Activated naive CD8-positive, alpha-beta T cell treated with anti-CD3 and anti-CD28 coated beads, Interleukin-2, amount 10 ng/mL, durations not matched to agents 7 days and 5 days (primary cell): ENCODE data around the gene FAM186B. TPM values are rescaled to one million over a fixed set of nuclear protein-coding genes. Genes with fewer than 3 reads are reported as not detected.
A peak's percentile ranks its signal among the peaks of the same experiment; 100 is the strongest.

ENCODE experiments used
- ATAC-seq: fragments of 150-1000 bp; cut with Tn5 transposase; one replicate; pipeline ENCODE4 v1.10.0; 2021; ENCODE audit warnings: low read depth, moderate library complexity
- POLR2A ChIA-PET: fragments of 350-600 bp; sonication (Branson Sonifier 250); formaldehyde crosslinking; loops from one replicate; lab custom pipeline; 2021; ENCODE audit warnings: antibody characterized with exemption; lab: Charles Lee
- DNase-seq: peaks from one replicate; pipeline ENCODE4 v3.0.0; 2021
- H3K27ac Mint-ChIP-seq: one replicate; pipeline ENCODE4 v1.8.0; 2022; ENCODE audit warnings: mild to moderate bottlenecking, mixed read lengths
- H3K27me3 Mint-ChIP-seq: one replicate; pipeline ENCODE4 v1.8.0; 2022; ENCODE audit warnings: mild to moderate bottlenecking, moderate library complexity, mixed read lengths
- H3K36me3 Mint-ChIP-seq: one replicate; pipeline ENCODE4 v1.8.0; 2021; ENCODE audit warnings: mild to moderate bottlenecking, mixed read lengths
- H3K4me1 Mint-ChIP-seq: one replicate; pipeline ENCODE4 v1.8.0; 2021; ENCODE audit warnings: mixed read lengths
- H3K4me3 Mint-ChIP-seq: one replicate; pipeline ENCODE4 v1.8.0; 2022; ENCODE audit warnings: mild to moderate bottlenecking, moderate library complexity, mixed read lengths
- H3K9me3 Mint-ChIP-seq: one replicate; pipeline ENCODE4 v1.8.0; 2021; ENCODE audit warnings: mixed read lengths
- total RNA-seq, 2 experiments: library from RNA; stranded (reverse); gene quantifications; one replicate each; pipeline ENCODE4 v1.2.3, GENCODE V29; 2021

The FAM186B gene
- total RNA-seq, 2 experiments from 2014 or later, result 0.11 to 0.20 TPM

- Mint-ChIP-seq H3K4me1 (peaks cover 29% of the 10 kb centered on the region), H3K4me3 (no peak overlapping the region), H3K36me3 (peaks cover 24% of the 10 kb centered on the region), H3K9me3 (no peaks in the 10 kb centered on the region), H3K27ac (peak overlapping the region; percentile 87), H3K27me3 (no peaks in the 10 kb centered on the region)
- ATAC-seq, result no peak
- DNase-seq, result no peak
- POLR2A ChIA-PET, result interaction anchor here (0.6 to 2.2 kb wide), 11 partner anchors 8 to 1593 kb away, joined by 3 to 19 read pairs (median 3); partner anchors contain the start of genes BCDIN3D, FMNL3 and TMBIM6
Observed at GRCh38 chr12:49645146-49646039, 40.0 kb upstream of the FAM186B start.

GRCh38 chr12:49644620-49644994, 39.2 kb upstream of the FAM186B start:
- peak; percentile 83 for DNase-seq
- Mint-ChIP-seq H3K36me3 (peaks cover 20% of the 10 kb centered on the region), H3K27ac (peak overlapping the region; percentile 87), H3K27me3 (no peaks in the 10 kb centered on the region), H3K4me1 (peaks cover 26% of the 10 kb centered on the region), H3K4me3 (peak overlapping the region; percentile 26), H3K9me3 (no peaks in the 10 kb centered on the region)
- POLR2A ChIA-PET, result interaction anchor here (0.6 to 2.2 kb wide), 8 partner anchors 9 to 1594 kb away, joined by 3 to 19 read pairs (median 5); partner anchors contain the start of genes FMNL3 and TMBIM6
- ATAC-seq, result peak; percentile 92

- ATAC-seq, result peak; percentile 5
- Mint-ChIP-seq H3K36me3 (peaks cover 18% of the 10 kb centered on the region), H3K4me1 (peaks cover 30% of the 10 kb centered on the region), H3K4me3 (no peak overlapping the region), H3K27ac (peak overlapping the region; percentile 87), H3K9me3 (no peaks in the 10 kb centered on the region), H3K27me3 (no peaks in the 10 kb centered on the region)
- no peak for DNase-seq
- POLR2A ChIA-PET, result interaction anchor here (0.7 to 2.2 kb wide), 5 partner anchors 19 to 98 kb away, joined by 3 to 19 read pairs (median 6); partner anchors contain the start of genes FMNL3 and TMBIM6
Observed at GRCh38 chr12:49643961-49644619, 38.7 kb upstream of the FAM186B start.

GRCh38 chr12:49643135-49643534, 37.7 kb upstream of the FAM186B start:
- DNase-seq (no peak), ATAC-seq (no peak)
- Mint-ChIP-seq H3K27me3 (no peaks in the 10 kb centered on the region), H3K4me3 (no peak overlapping the region), H3K4me1 (peaks cover 22% of the 10 kb centered on the region), H3K9me3 (no peaks in the 10 kb centered on the region), H3K27ac (no peak overlapping the region), H3K36me3 (peaks cover 12% of the 10 kb centered on the region)
- POLR2A ChIA-PET, result interaction anchor here (0.6 to 1.7 kb wide), 3 partner anchors 28 to 61 kb away, joined by 3 to 6 read pairs (median 6); no protein-coding TSS in a partner anchor

GRCh38 chr12:49642370-49642802, 36.9 kb upstream of the FAM186B start:
- H3K4me3 Mint-ChIP-seq, result no peak overlapping the region
- H3K4me1 Mint-ChIP-seq, result peaks cover 16% of the 10 kb centered on the region
- POLR2A ChIA-PET, result no interaction called here
- H3K27me3 Mint-ChIP-seq, result no peaks in the 10 kb centered on the region
- H3K27ac Mint-ChIP-seq, result no peak overlapping the region
- no peak for DNase-seq
- H3K36me3 Mint-ChIP-seq, result peaks cover 10% of the 10 kb centered on the region
- H3K9me3 Mint-ChIP-seq, result no peaks in the 10 kb centered on the region
- no peak for ATAC-seq

DNA sequence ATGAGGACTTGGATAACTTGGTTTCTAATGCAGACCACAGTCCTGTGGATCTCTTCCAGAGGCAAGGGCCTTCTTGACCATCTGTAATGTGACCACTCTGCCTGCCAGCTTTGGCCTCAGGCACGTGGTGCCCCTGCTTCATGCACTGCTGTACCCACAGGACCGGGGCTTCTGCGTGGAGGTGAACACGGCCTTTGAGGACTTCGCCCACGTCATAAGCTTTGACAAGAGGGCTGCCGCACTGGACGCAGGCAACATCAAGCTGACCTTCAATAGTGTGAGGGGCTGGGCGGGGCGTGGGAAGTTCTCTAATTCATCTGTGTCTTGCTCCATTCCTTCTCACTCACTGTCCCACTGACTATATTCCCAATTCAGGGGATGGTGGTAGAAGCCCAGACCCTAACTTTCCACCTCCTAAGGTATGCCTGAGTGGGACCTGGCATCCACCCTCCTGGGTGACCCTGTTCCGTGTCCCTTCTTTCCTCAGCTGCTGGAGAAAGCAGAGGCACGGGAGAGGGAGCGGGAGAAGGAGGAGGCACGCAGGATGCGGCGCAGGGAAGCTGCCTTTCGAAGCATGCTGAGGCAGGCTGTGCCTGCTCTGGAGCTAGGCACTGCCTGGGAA, 36.4 kb upstream of the FAM186B start:
- Mint-ChIP-seq H3K4me1 (peaks cover 21% of the 10 kb centered on the region), H3K4me3 (no peak overlapping the region), H3K27me3 (no peaks in the 10 kb centered on the region), H3K27ac (no peak overlapping the region), H3K36me3 (peaks cover 10% of the 10 kb centered on the region), H3K9me3 (no peaks in the 10 kb centered on the region)
- no peak for DNase-seq
- POLR2A ChIA-PET, result interaction anchor here (1.2 kb wide), 1 partner anchor 9 kb away, joined by 3 read pairs; no protein-coding TSS in a partner anchor
- no peak for ATAC-seq

GRCh38 chr12:49636979-49637755, 31.7 kb upstream of the FAM186B start:
- POLR2A ChIA-PET, result interaction anchor here (0.8 to 1.9 kb wide), 5 partner anchors 13 to 104 kb away, joined by 3 to 10 read pairs (median 5); partner anchors contain the start of genes PRPF40B and TMBIM6
- ATAC-seq (peak; percentile 90), DNase-seq (no peak)
- Mint-ChIP-seq H3K4me3 (no peak overlapping the region), H3K36me3 (peaks cover 7% of the 10 kb centered on the region), H3K27me3 (no peaks in the 10 kb centered on the region), H3K9me3 (no peaks in the 10 kb centered on the region), H3K27ac (peak overlapping the region; percentile 42), H3K4me1 (peaks cover 19% of the 10 kb centered on the region)

DNA sequence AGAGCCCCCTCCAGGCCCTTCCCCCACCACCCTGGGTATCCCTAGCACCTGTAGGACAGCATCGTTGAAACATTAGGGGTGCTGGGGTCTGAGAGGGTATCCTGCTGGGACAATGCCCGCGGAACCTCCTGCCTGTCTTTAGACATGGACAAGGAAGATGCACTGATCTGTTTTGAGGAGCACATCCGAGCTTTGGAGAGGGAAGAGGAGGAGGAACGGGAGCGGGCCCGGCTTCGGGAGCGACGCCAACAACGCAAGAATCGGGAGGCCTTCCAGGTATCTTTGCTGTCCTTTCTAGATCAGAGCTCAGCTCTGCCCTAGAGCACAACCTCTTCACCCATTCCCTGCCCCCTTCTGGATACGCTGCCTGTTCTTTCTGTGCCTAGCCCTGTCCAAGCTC, 31.1 kb upstream of the FAM186B start:
- H3K27me3 Mint-ChIP-seq, result no peaks in the 10 kb centered on the region
- H3K36me3 Mint-ChIP-seq, result peaks cover 7% of the 10 kb centered on the region
- POLR2A ChIA-PET, result interaction anchor here (0.8 to 1.5 kb wide), 3 partner anchors 13 to 105 kb away, joined by 3 to 10 read pairs (median 3); partner anchors contain the start of gene TMBIM6
- ATAC-seq (no peak), DNase-seq (no peak)
- H3K27ac Mint-ChIP-seq, result no peak overlapping the region
- H3K4me1 Mint-ChIP-seq, result peaks cover 19% of the 10 kb centered on the region
- H3K4me3 Mint-ChIP-seq, result no peak overlapping the region
- no peaks in the 10 kb centered on the region for H3K9me3 Mint-ChIP-seq

- ATAC-seq (no peak), DNase-seq (no peak)
- no peaks in the 10 kb centered on the region for H3K27me3 Mint-ChIP-seq
- peaks cover 19% of the 10 kb centered on the region for H3K4me1 Mint-ChIP-seq
- POLR2A ChIA-PET, result interaction anchor here (0.6 to 1.5 kb wide), 2 partner anchors 106 to 148 kb away, joined by 3 to 10 read pairs; partner anchors contain the start of gene TMBIM6
- H3K36me3 Mint-ChIP-seq, result peaks cover 6% of the 10 kb centered on the region
- no peak overlapping the region for H3K4me3 Mint-ChIP-seq
- H3K27ac Mint-ChIP-seq, result no peak overlapping the region
- no peaks in the 10 kb centered on the region for H3K9me3 Mint-ChIP-seq
Observed at GRCh38 chr12:49635656-49636055, 30.2 kb upstream of the FAM186B start.

DNA sequence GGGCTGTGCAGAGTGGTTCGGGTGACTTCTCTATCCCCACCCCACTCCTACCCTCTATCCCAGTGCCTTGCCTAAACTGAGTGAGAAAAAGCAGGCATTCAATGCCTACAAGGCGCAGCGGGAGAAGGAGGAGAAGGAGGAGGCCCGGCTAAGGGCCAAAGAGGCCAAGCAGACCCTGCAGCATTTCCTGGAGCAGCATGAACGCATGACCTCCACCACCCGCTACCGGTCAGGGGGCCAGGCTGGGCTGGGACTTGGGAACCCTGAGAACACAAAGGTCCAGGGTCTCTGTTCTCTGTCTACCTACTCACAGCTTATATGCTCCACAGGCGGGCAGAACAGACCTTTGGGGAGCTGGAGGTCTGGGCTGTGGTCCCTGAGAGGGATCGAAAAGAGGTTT, 29.6 kb upstream of the FAM186B start:
- Mint-ChIP-seq H3K27ac (no peak overlapping the region), H3K4me1 (peaks cover 19% of the 10 kb centered on the region), H3K27me3 (no peaks in the 10 kb centered on the region), H3K9me3 (no peaks in the 10 kb centered on the region), H3K36me3 (peaks cover 3% of the 10 kb centered on the region), H3K4me3 (no peak overlapping the region)
- DNase-seq, result no peak
- POLR2A ChIA-PET, result interaction anchor here (0.6 kb wide), 1 partner anchor 148 kb away, joined by 3 read pairs; no protein-coding TSS in a partner anchor
- ATAC-seq, result no peak

DNA sequence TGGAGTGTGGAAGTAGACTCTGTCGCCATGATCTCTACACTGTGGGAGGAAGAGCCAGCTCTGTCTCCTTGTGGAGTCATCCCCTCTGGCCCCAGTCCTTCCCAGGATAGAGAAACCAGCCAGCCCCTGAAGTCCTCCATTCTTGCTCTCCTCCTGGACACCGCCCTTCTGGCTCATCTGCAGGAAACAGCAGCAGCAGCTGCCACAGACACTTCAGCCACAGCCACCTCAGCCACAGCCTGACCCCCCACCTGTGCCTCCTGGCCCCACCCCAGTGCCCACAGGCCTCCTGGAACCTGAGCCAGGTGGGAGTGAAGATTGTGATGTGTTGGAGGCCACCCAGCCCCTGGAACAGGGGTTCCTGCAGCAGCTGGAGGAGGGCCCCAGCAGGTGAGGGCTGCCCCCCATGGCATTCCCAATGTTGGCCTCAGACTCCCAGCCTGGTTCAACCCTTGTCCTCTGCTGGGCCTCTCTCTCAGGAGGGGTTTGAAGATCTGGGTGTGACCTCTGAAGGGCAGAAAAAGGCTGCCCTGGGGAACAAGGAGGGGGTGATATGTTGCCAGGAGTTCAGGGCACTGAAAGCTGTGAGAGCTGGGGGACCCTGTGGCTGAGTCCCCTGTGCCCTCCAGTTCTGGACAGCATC, 28.4 kb upstream of the FAM186B start:
- H3K36me3 Mint-ChIP-seq, result peaks cover 3% of the 10 kb centered on the region
- H3K4me3 Mint-ChIP-seq, result no peak overlapping the region
- ATAC-seq (no peak), DNase-seq (no peak)
- H3K9me3 Mint-ChIP-seq, result no peaks in the 10 kb centered on the region
- no peaks in the 10 kb centered on the region for H3K27me3 Mint-ChIP-seq
- peak overlapping the region; percentile 20 for H3K27ac Mint-ChIP-seq
- POLR2A ChIA-PET, result interaction anchor here (0.6 to 1.4 kb wide), 5 partner anchors 8 to 107 kb away, joined by 3 to 5 read pairs (median 3); partner anchors contain the start of genes FMNL3 and TMBIM6
- peaks cover 17% of the 10 kb centered on the region for H3K4me1 Mint-ChIP-seq
